ENCODE data around the gene KLHL29.

KLHL29 gene

DNA sequence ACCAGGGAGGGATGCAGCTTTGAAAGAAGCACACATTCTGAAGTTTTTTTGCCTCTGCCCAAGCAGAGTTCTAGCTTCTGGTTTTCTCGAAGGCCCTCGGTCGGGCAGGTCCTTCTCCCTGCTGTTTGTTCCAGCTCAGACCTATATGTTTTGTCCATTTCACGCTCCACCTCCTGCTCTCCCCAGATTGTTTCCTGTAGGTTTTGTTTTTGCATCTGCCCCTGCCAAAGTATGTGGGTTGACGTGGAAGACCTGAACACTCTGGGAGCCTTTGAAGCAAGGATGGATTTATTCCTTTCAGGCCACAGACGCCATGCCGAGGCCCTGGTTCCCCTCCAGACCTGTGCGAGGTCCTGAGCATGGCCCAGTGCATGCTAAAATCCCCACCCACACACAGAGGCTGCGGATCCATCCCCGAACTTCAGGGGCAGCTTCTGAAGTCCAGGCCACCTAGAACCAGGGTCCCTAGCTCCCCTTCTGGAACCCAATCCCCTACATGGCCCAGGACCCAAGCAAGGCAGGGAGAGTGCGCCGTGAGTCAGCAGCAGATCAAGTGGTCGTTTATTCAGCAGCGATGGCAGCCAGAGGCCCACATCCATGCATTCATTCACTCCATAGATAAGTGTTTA, 205.4 kb downstream of the KLHL29 start:
- H3K4me3 ChIP-seq (ENCODE audit: low read length) = no peak overlapping the region
- H3K36me3 ChIP-seq (replicated peaks; ENCODE audit: insufficient read depth, low read length) = no peaks in the 10 kb centered on the region
- no peak overlapping the region for H3K9ac ChIP-seq (ENCODE audit: low read length)
- TF ChIP-seq, protein P1, sequence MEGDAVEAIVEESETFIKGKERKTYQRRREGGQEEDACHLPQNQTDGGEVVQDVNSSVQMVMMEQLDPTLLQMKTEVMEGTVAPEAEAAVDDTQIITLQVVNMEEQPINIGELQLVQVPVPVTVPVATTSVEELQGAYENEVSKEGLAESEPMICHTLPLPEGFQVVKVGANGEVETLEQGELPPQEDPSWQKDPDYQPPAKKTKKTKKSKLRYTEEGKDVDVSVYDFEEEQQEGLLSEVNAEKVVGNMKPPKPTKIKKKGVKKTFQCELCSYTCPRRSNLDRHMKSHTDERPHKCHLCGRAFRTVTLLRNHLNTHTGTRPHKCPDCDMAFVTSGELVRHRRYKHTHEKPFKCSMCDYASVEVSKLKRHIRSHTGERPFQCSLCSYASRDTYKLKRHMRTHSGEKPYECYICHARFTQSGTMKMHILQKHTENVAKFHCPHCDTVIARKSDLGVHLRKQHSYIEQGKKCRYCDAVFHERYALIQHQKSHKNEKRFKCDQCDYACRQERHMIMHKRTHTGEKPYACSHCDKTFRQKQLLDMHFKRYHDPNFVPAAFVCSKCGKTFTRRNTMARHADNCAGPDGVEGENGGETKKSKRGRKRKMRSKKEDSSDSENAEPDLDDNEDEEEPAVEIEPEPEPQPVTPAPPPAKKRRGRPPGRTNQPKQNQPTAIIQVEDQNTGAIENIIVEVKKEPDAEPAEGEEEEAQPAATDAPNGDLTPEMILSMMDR (IDR thresholded peaks at IDR 0.05; ENCODE audit: low read length) = no peak
- TF ChIP-seq EZH2 (optimal IDR thresholded peaks at IDR 0.05; ENCODE audit: low read depth, low read length) (no peak), EZH2phosphoT487 (IDR thresholded peaks at IDR 0.05; ENCODE audit: low read length) (no peak)
- no peaks in the 10 kb centered on the region for H4K20me1 ChIP-seq (ENCODE audit: insufficient read depth, low read length)
- H3K4me1 ChIP-seq (ENCODE audit: low read length) = no peaks in the 10 kb centered on the region
- H3K27ac ChIP-seq (ENCODE audit: low read length) = no peak overlapping the region
- no peaks in the 10 kb centered on the region for H3F3A ChIP-seq (ENCODE audit: insufficient read depth, low read length)
- H3K79me2 ChIP-seq (ENCODE audit: low read length) = no peaks in the 10 kb centered on the region
- H3K9me3 ChIP-seq (replicated peaks; ENCODE audit: insufficient read depth, low read length) = no peaks in the 10 kb centered on the region
- no peaks in the 10 kb centered on the region for H3K27me3 ChIP-seq (replicated peaks; ENCODE audit: insufficient read depth, low read length)
- H2AFZ ChIP-seq (ENCODE audit: low read length) = no peak overlapping the region
- DNase-seq = no peak
- no peaks in the 10 kb centered on the region for H3K9me2 ChIP-seq (replicated peaks; ENCODE audit: insufficient read depth, low read length)
- no peak overlapping the region for H3K4me2 ChIP-seq (ENCODE audit: low read depth, low read length)

DNA sequence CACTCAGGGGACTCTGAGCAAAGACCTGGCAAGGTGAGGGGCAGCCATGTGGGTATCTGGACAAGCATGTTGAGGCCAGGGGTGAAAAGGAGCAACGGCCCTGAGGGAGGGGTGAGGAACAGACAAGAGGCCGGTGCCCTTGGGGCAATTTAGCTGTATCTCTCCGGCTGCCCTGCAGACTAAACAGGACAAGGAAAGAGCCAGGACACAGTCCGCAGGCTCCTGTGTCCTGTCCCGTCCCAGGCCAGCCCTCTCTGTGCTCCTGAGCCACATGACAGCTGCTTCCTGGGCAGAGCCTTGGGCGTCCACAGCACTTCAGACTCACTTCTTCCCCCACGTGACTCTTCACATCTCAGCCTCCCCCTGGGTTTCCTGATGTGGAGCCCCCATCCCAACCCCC, 206.1 kb downstream of the KLHL29 start:
- H4K20me1 ChIP-seq (ENCODE audit: insufficient read depth, low read length) = no peaks in the 10 kb centered on the region
- no peaks in the 10 kb centered on the region for H3F3A ChIP-seq (ENCODE audit: insufficient read depth, low read length)
- no peaks in the 10 kb centered on the region for H3K36me3 ChIP-seq (replicated peaks; ENCODE audit: insufficient read depth, low read length)
- no peaks in the 10 kb centered on the region for H3K9me2 ChIP-seq (replicated peaks; ENCODE audit: insufficient read depth, low read length)
- TF ChIP-seq, protein P1 (IDR thresholded peaks at IDR 0.05; ENCODE audit: low read length) = no peak
- no peak for TF ChIP-seq EZH2 (optimal IDR thresholded peaks at IDR 0.05; ENCODE audit: low read depth, low read length)
- no peak for TF ChIP-seq EZH2phosphoT487 (IDR thresholded peaks at IDR 0.05; ENCODE audit: low read length)
- DNase-seq = no peak
- H3K27me3 ChIP-seq (replicated peaks; ENCODE audit: insufficient read depth, low read length) = no peaks in the 10 kb centered on the region
- no peaks in the 10 kb centered on the region for H3K9me3 ChIP-seq (replicated peaks; ENCODE audit: insufficient read depth, low read length)
- no peak overlapping the region for H3K9ac ChIP-seq (ENCODE audit: low read length)
- H3K4me2 ChIP-seq (ENCODE audit: low read depth, low read length) = no peak overlapping the region
- no peak overlapping the region for H2AFZ ChIP-seq (ENCODE audit: low read length)
- no peak overlapping the region for H3K27ac ChIP-seq (ENCODE audit: low read length)
- H3K4me1 ChIP-seq (ENCODE audit: low read length) = no peaks in the 10 kb centered on the region
- H3K79me2 ChIP-seq (ENCODE audit: low read length) = no peaks in the 10 kb centered on the region
- H3K4me3 ChIP-seq (ENCODE audit: low read length) = no peak overlapping the region

DNA sequence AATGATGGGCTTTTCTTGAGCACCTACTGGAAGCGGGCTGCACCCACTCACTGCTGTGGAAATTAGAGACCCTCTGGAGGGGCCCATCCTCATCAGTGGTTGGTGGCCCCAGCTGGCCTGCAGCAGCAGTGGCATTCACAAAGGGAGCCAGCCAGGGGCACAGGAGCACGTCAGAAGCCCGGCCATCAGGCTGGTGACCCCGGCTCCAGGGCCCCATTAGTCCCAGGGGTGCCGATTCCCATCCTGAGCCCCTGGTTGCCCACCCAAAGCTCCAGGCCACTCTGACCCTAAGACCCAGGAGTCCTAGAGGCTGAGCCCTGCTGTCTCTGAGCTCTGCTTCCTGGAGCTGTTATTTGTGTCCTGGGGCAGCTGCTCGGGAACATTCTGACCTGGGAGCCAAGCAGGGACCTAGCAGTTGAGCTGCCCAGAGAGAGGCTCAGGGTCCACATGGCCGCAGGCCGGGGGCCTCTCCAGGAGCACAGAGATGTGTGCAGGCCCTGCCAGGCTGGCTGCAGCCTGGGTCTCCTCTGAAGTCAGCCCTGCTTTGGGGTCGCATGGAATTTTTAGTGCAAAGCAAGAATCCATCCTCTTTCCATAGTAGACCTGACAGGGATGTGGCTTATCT, 207.2 kb downstream of the KLHL29 start:
- Histone ChIP-seq H4K20me1 (ENCODE audit: insufficient read depth, low read length) (no peaks in the 10 kb centered on the region), H3K9me2 (replicated peaks; ENCODE audit: insufficient read depth, low read length) (no peaks in the 10 kb centered on the region), H3K9ac (ENCODE audit: low read length) (no peak overlapping the region), H3K79me2 (ENCODE audit: low read length) (no peaks in the 10 kb centered on the region), H3K27ac (ENCODE audit: low read length) (no peak overlapping the region), H3K4me3 (ENCODE audit: low read length) (no peak overlapping the region), H3K27me3 (replicated peaks; ENCODE audit: insufficient read depth, low read length) (no peaks in the 10 kb centered on the region), H3K4me1 (ENCODE audit: low read length) (no peaks in the 10 kb centered on the region), H2AFZ (ENCODE audit: low read length) (no peak overlapping the region), H3K9me3 (replicated peaks; ENCODE audit: insufficient read depth, low read length) (no peaks in the 10 kb centered on the region), H3K4me2 (ENCODE audit: low read depth, low read length) (no peak overlapping the region), H3F3A (ENCODE audit: insufficient read depth, low read length) (no peaks in the 10 kb centered on the region), H3K36me3 (replicated peaks; ENCODE audit: insufficient read depth, low read length) (no peaks in the 10 kb centered on the region)
- TF ChIP-seq EZH2 (optimal IDR thresholded peaks at IDR 0.05; ENCODE audit: low read depth, low read length) (no peak), EZH2phosphoT487 (IDR thresholded peaks at IDR 0.05; ENCODE audit: low read length) (no peak)
- TF ChIP-seq, protein P1 (IDR thresholded peaks at IDR 0.05; ENCODE audit: low read length) = no peak
- no peak for DNase-seq
